NAMALWA (cell line): ENCODE data around the gene DROSHA.

Experiments used
- DNase-seq: peaks from one replicate; pipeline ENCODE4 v3.0.0-alpha.2; 2015; ENCODE audit warnings: low spot score

Gene DROSHA

GRCh38 chr5:31469886-31470285 is 62.0 kb downstream of the DROSHA start:
- no peak for DNase-seq

GRCh38 chr5:31469466-31469865 is 62.4 kb downstream of the DROSHA start:
- no peak for DNase-seq

GRCh38 chr5:31465291-31465690 is 66.6 kb downstream of the DROSHA start:
- no peak for DNase-seq

GRCh38 chr5:31464081-31464480 is 67.8 kb downstream of the DROSHA start:
- DNase-seq: no peak

- DNase-seq: no peak
These were observed 68.5 kb downstream of the DROSHA start for GRCh38 chr5:31463351-31463750.

GRCh38 chr5:31459594-31459993 is 72.3 kb downstream of the DROSHA start:
- DNase-seq: no peak

- no peak for DNase-seq
These were observed 76.7 kb downstream of the DROSHA start for GRCh38 chr5:31455172-31455571.

GRCh38 chr5:31453522-31453921 is 78.4 kb downstream of the DROSHA start:
- no peak for DNase-seq

- no peak for DNase-seq
These were observed 79.6 kb downstream of the DROSHA start for GRCh38 chr5:31452314-31452713.

- peak; percentile 22 for DNase-seq
These were observed 81.9 kb downstream of the DROSHA start for GRCh38 chr5:31449962-31450361.

GRCh38 chr5:31449174-31449573 is 82.7 kb downstream of the DROSHA start:
- no peak for DNase-seq

GRCh38 chr5:31445041-31445600 is 86.8 kb downstream of the DROSHA start:
- no peak for DNase-seq

GRCh38 chr5:31443572-31443971 is 88.3 kb downstream of the DROSHA start:
- no peak for DNase-seq

GRCh38 chr5:31442058-31442745 is 89.7 kb downstream of the DROSHA start:
- no peak for DNase-seq

GRCh38 chr5:31436851-31437250 is 95.0 kb downstream of the DROSHA start:
- DNase-seq: no peak

- no peak for DNase-seq
These were observed 96.2 kb downstream of the DROSHA start for GRCh38 chr5:31435730-31436129.

- DNase-seq: no peak
These were observed 97.0 kb downstream of the DROSHA start for GRCh38 chr5:31434898-31435297.

- no peak for DNase-seq
These were observed 98.7 kb downstream of the DROSHA start for GRCh38 chr5:31433229-31433628.

GRCh38 chr5:31427724-31428309 is 104.1 kb downstream of the DROSHA start:
- DNase-seq: no peak

- DNase-seq: no peak
These were observed 104.7 kb downstream of the DROSHA start for GRCh38 chr5:31427013-31427723.

GRCh38 chr5:31421806-31422586 is 109.9 kb downstream of the DROSHA start:
- no peak for DNase-seq

GRCh38 chr5:31417512-31417911 is 114.4 kb downstream of the DROSHA start:
- DNase-seq: no peak
